Anterior cingulate cortex (tissue), 58 donors: Measurements from ENCODE around the gene TIMP4.

Source experiments
- DNase-seq, 58 donors: peaks; one replicate each; lab custom pipeline; 2025; lab: John Stamatoyannopoulos, UW

Gene TIMP4

GRCh38 chr3:12150112-12150511 lies 8.6 kb downstream of the TIMP4 start:
- no peak for DNase-seq

GRCh38 chr3:12149029-12149428 lies 9.7 kb downstream of the TIMP4 start:
- no peak for DNase-seq

DNA sequence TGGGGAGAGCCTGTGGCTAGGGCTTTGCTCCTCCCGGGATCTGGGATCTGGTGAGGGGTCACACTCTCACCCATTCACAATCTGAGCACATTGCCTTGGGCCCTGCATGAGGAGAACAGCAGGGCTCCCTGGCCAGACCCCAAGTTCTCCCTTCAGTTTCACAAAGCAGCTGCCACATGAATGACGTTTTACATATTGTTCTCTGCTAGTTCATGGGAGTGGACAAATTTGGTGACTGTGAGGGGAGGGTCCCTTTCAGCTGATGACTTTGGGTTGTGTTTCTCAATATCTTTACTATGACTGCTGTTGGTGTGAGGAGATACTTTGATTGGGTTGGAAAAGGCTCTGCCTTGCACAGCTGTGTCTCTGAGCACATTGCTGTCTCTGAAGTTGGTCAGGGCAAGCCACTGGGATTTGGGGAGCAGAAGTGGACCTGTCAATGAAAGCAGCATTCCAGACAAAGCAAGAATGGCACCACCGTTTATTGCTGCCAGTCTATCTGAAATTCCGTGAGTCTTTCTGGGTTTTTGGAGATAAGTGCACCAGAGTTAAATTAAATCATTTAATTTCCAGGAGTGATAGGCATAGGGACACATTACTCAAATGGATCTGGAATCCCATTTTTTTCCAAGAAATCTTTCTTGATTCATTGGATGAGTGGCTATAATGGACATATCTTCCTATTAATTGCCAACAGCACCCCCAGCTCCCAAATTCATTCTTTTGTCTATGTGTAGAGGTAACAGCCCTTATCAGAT lies 10.3 kb downstream of the TIMP4 start:
- no peak for DNase-seq

DNA sequence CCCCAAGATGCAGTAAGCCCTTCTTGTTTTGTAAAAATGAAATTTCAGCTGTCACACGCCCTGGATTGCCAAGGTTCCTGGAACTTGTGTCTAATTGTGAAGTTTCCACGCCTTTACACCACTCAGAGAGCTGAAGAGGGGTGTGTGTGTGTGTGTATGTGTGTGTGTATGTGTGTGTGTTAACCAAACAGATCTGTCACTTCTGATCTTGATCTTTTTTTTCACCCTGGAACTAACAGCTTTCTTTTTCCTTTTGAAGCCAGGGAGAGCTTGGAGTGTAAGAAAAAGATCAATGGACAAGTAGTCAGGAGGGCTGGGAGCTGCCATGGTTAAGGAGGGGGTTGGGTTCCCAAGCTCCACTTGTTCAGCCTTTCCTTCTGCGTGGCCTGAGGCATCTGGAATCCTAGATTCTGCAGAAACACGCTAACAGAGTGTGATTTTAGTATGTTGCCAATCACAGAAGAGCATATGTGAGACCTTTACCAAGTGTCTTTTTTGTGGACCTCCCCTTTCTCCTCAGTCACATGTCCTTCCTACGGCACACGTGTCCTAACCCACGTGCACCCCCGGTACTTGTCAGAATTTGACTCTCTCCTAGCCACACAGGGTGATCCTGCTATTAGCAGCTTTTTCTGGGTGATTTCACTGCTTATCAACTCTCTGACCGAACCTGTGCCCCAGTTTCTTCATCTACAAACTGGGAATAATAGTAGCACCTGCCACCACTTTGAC lies 11.5 kb downstream of the TIMP4 start:
- DNase-seq: no peak

DNA sequence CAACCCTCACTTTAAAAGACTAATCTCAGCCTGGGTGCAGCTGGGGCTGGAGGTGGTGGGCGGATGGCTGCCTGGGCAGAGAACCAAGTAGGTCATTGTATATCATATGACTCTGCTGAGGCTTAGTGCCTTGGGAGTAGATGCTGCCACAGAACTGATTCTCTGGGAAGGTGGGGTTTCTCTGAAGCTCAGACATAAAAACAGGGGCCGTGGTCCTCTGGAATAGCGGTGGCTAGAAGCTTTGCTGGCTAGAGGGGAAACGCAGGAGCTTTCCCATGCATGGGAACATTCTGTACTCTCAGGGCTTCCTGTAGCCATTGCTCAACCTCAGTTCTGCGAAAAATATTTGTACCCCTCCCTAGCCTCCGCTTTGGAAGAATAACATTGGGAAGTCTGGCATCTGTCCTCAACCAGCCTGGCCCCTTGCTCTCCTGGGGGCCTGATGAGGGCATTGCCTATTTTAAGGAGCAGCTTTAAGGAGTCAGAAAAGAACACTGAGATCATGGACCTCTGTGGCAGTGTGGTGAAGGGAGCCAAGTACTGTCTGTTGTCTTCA lies 14.7 kb downstream of the TIMP4 start:
- DNase-seq: peak in 19 of 58 donors; percentile 7 to 67 (median 21)

- DNase-seq: peak in 1 of 58 donors; percentile 21
Observed at GRCh38 chr3:12142476-12142875, 16.2 kb downstream of the TIMP4 start.

DNA sequence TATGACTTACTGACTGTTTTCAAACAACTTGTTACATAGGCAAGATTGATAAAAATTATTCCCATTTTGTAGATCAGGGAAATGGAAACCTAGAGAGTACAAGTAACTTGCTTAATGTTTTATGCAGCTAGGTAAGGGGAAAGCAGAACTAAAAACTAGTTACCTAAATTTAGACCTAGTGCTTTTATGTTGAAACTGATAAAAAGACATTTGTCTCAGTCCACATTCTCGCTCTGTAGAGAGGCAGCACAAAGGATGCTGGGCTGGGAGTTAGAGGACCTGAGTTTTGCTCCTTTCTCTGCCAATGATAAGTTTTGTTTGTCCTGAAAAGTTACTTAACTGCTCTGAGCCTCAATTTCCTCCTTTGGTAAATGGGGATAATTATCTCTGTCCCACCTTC lies 17.4 kb downstream of the TIMP4 start:
- DNase-seq: no peak

- DNase-seq: peak in 1 of 58 donors; percentile 6
Observed at GRCh38 chr3:12139111-12139511, 19.6 kb downstream of the TIMP4 start.

- DNase-seq: no peak
Observed at GRCh38 chr3:12138044-12138443, 20.7 kb downstream of the TIMP4 start.

DNA sequence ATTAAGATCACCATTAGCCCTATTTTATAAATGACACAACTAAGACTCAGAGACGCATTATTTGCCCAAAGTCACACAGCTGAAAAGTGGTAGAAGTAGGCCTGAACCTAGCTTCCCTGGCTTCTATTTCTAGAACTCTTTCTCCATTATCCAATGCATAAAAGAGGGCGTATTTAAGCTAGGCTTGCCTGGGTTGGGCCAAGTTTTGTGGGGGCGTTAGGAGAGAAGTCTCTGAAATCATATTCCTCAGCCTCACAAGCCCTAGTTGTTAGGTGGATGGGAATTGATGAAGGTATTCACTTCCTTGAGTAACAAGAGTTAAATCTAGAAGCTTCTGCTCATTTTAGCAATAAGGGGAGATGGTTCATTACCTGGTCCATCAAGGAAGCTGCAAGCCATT lies 22.3 kb downstream of the TIMP4 start:
- DNase-seq: no peak

DNA sequence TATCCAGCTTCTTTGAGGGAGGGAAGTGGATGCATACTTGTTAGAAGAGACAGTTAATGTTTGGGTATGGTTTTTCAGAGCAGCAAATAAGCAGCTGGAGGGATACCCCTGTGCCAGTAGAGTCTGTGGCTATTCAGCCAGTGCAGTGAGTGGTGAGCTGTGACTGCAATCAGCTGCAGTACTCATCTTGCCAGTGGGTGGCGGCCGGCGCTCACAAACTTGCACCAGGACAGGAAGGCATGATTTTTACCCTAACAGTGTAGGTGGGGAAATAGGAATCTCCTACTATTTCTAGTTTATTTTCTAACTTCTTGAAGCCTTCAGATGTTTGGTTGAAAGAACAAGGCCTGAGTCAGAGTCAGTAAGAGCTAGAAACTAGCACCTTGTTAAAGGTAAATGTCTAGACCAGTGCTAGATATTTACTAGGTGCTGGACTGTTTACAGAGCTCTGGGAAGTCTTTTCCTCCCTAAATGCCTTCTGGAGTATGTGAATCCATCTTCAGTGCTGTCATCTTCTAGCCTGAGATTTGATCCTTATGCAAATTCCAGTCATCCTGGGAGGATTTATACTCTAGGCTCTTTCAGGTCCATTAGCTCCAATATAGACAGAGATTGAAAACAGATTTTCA lies 23.6 kb downstream of the TIMP4 start:
- peak in 49 of 58 donors; percentile 15 to 75 (median 41) for DNase-seq

- no peak for DNase-seq
Observed at GRCh38 chr3:12132881-12133280, 25.8 kb downstream of the TIMP4 start.

- DNase-seq: peak in 1 of 58 donors; percentile 26
Observed at GRCh38 chr3:12131351-12132090, 27.2 kb downstream of the TIMP4 start.

DNA sequence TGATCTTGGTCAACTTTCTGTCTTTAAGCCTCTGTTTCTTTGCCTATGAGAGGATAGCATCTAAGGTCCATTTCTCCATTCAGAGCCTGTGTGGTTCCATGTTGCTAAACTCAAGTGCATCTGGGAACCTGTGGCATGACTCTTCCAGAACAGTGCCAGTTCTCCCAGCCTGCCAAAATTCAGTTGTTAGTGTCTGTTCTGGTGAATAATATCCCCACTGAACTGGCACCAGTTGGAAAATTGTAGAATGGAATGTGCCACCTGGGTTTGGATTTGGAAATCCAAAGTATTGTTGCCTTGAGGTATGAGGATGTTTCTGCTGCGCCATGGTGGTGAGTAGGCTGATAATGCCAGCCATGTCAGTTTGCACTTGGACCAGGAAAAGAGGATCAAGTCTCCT lies 31.3 kb downstream of the TIMP4 start:
- DNase-seq: no peak

DNA sequence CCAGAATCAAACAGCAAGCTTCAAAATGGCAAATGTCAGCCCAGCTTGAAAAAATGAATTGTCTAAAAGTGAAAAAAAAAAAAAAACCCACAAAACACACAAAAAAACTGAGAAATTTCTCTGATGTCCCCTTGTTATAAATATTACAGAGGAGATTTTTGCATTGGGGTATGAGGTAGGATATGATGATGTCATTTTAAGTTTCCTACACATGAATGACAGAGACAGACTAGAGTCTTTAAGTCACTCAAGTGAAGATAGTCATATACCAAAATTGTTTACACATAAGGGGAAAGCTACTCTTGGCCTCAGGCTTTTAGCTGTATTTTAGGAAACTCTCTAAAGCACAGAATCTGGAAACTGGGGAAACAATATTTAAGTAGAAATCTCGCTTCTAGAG lies 32.9 kb downstream of the TIMP4 start:
- DNase-seq: no peak

GRCh38 chr3:12121466-12121865 lies 37.2 kb downstream of the TIMP4 start:
- DNase-seq: no peak

DNA sequence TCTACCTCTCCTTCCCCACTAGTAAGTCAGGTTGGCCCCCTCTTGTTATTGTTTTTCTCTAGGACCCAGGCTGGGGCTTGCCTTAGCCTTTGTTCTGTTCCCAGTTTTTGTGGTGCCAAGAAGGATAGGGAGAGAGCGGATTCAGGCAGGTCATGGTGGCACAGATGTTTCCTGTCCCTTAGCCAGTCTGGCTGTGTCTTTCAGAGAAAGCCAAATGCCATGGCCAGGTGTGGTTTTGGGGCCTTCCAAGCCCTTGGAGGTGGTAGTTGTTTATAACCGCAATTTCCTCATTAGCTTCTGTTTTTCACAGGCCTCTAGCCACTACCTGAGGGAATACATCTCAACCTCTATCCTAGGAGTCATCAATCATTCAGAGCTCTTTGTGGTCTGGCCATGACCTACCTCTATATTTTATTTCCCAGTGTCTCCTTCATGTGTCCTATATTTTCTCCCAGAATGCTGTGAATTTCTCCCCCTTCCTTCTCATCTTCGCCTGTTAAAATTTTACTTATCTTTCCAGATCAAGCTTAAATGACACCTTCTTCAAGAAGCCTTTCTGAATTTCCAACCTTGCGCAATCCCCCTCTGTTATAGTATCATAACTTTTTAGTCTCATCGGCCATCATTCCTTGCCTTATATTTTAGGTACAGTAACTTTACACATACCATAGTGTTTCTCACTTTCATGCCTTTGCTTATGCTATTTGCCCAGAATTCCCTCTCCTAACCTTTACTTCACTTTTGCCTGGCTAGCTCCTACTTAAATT lies 38.2 kb downstream of the TIMP4 start:
- no peak for DNase-seq

- DNase-seq: peak in 2 of 58 donors; percentile 11 to 52
Observed at GRCh38 chr3:12117473-12117872, 41.2 kb downstream of the TIMP4 start.

GRCh38 chr3:12116870-12117269 lies 41.8 kb downstream of the TIMP4 start:
- no peak for DNase-seq

- no peak for DNase-seq
Observed at GRCh38 chr3:12115849-12116248, 42.9 kb downstream of the TIMP4 start.
